OCI-LY7 (cell line): Measurements from ENCODE around the gene LEFTY2. TPM values are rescaled to one million over a fixed set of nuclear protein-coding genes. Genes with fewer than 3 reads are reported as not detected.
"Not testable (repeated sequence)": the region's sequence is repeated elsewhere in the genome, so short reads cannot be mapped to it uniquely, and the experiment has no call there.

Experiments
- BruUV-seq: library from RNA; stranded (reverse); fragments of 400-500 nt; replicated peaks from 2 replicates; lab custom pipeline; 2021; lab: Mats Ljungman, UMichigan
- CTCF ChIA-PET: fragments of 300-600 bp; sonication (Branson Sonifier 250); formaldehyde crosslinking; loops from one replicate; lab custom pipeline; 2022; ENCODE audit warnings: antibody characterized with exemption; ENCODE audit not compliant: unreplicated experiment; lab: Charles Lee
- POLR2A ChIA-PET: fragments of 300-600 bp; sonication (Branson Sonifier 250); formaldehyde crosslinking; loops from one replicate; lab custom pipeline; 2022; ENCODE audit warnings: antibody characterized with exemption; lab: Charles Lee
- DNase-seq: peaks from one replicate; pipeline ENCODE4 v3.0.0-alpha.2; 2015; ENCODE audit warnings: low spot score
- H2AFZ ChIP-seq: fragments of 200-600 bp; sonication (generic), shearing (Covaris generic); 2 replicates; pipeline ENCODE4 v1.6.1; 2014; ENCODE audit warnings: mild to moderate bottlenecking, antibody characterized with exemption, low read length, moderate library complexity
- H3K27ac ChIP-seq: fragments of 200-600 bp; sonication (generic); 2 replicates; pipeline ENCODE4 v1.5.1; 2014; ENCODE audit warnings: mixed run types, low read depth, mild to moderate bottlenecking, moderate library complexity, low read length, inconsistent platforms; ENCODE audit not compliant: poor library complexity, severe bottlenecking
- H3K36me3 ChIP-seq: fragments of 200-600 bp; sonication (generic); 2 replicates; pipeline ENCODE4 v1.6.1; 2014; ENCODE audit warnings: mild to moderate bottlenecking, antibody characterized with exemption, low read length, moderate library complexity, mixed read lengths; ENCODE audit not compliant: insufficient read depth
- H3K4me1 ChIP-seq: fragments of 200-600 bp; sonication (generic); 2 replicates; pipeline ENCODE4 v1.5.1; 2014; ENCODE audit warnings: mild to moderate bottlenecking, low read length; ENCODE audit not compliant: insufficient read depth, poor library complexity, severe bottlenecking
- H3K4me2 ChIP-seq: fragments of 200-600 bp; sonication (generic); 2 replicates; pipeline ENCODE4 v1.6.1; 2014; ENCODE audit warnings: mild to moderate bottlenecking, low read length
- H3K4me3 ChIP-seq: fragments of 200-600 bp; sonication (generic); 2 replicates; pipeline ENCODE4 v1.5.1; 2014; ENCODE audit warnings: mild to moderate bottlenecking, low read depth, low read length; ENCODE audit not compliant: poor library complexity, severe bottlenecking
- H3K79me2 ChIP-seq: fragments of 200-600 bp; sonication (generic); 2 replicates; pipeline ENCODE4 v1.6.1; 2016; ENCODE audit warnings: low read depth, mild to moderate bottlenecking, low read length, moderate library complexity, mixed read lengths; ENCODE audit not compliant: insufficient read depth
- H3K9me2 ChIP-seq: fragments of 200-600 bp; sonication (generic); 2 replicates; pipeline ENCODE4 v1.6.1; 2016; ENCODE audit warnings: mild to moderate bottlenecking, low read length, mixed read lengths; ENCODE audit not compliant: insufficient read depth
- H3K9me3 ChIP-seq: fragments of 200-600 bp; sonication (generic); 2 replicates; pipeline ENCODE4 v1.6.1; 2014; ENCODE audit warnings: mild to moderate bottlenecking, mixed run types, low read length, mixed read lengths
- H4K20me1 ChIP-seq: fragments of 200-600 bp; sonication (generic); 2 replicates; pipeline ENCODE4 v1.6.1; 2014; ENCODE audit warnings: mild to moderate bottlenecking, antibody characterized with exemption, low read length, moderate library complexity, mixed read lengths; ENCODE audit not compliant: insufficient read depth
- EZH2phosphoT487 ChIP-seq: fragments of 200-600 bp; sonication (generic); IDR thresholded peaks from 2 replicates; pipeline ENCODE4 v1.6.1; 2018; ENCODE audit warnings: low read depth, borderline replicate concordance, mild to moderate bottlenecking, mixed run types, antibody characterized with exemption, low read length, moderate library complexity, mixed read lengths
- intact Hi-C: fragments of 100-400 bp; cut with micrococcal nuclease; formaldehyde crosslinking; loops from one replicate; pipeline ENCODE4 v1.10.0; 2022; ENCODE audit not compliant: unreplicated experiment
- total RNA-seq, 2 experiments: library from RNA; depleted of rRNA in 1 of 2; stranded (reverse); fragments of >200 nt in 1 of 2; shearing (Covaris generic) in 1 of 2; gene quantifications; 2 replicates each; pipeline ENCODE4 v1.2.3, GENCODE V29; 2014 to 2022
- TF ChIP-seq, protein P1 (sequence below): fragments of 200-600 bp; sonication (generic); conservative IDR thresholded peaks from 2 replicates; pipeline ENCODE4 v1.5.1; 2014; ENCODE audit warnings: mild to moderate bottlenecking, antibody characterized with exemption, low read length, moderate library complexity, mixed read lengths

The LEFTY2 gene
- total RNA-seq, 2 experiments from 2014 or later, result 3.8 to 7.3 TPM

DNA sequence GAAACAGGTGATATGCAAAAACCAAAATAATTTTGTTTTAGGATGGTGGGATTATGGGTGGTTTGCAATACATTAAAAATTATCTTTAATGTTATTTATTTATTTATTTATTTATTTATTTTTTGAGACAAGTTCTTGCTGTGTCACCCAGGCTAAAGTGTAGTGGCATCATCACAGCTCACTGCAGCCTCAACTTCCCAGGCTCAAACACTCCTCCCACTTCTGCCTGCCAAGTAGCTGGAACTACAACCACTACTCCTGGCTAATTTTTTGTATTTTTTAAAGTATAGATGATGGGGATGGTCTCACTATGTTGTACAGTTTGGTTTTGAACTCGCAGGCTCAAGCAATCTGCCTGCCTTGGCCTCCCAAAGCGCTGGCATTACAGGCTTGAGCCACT lies 10.5 kb downstream of the LEFTY2 start:
- Histone ChIP-seq H3K4me2 (no peak overlapping the region), H3K27ac (no peak overlapping the region), H3K4me3 (no peak overlapping the region), H3K9me3 (no peaks in the 10 kb centered on the region), H2AFZ (peak overlapping the region; percentile 93; the same call in 1 of the 2 replicates), H3K79me2 (no peaks in the 10 kb centered on the region), H3K4me1 (peaks cover 36% of the 10 kb centered on the region), H4K20me1 (no peaks in the 10 kb centered on the region), H3K9me2 (no peaks in the 10 kb centered on the region), H3K36me3 (no peaks in the 10 kb centered on the region)
- TF ChIP-seq, protein P1, sequence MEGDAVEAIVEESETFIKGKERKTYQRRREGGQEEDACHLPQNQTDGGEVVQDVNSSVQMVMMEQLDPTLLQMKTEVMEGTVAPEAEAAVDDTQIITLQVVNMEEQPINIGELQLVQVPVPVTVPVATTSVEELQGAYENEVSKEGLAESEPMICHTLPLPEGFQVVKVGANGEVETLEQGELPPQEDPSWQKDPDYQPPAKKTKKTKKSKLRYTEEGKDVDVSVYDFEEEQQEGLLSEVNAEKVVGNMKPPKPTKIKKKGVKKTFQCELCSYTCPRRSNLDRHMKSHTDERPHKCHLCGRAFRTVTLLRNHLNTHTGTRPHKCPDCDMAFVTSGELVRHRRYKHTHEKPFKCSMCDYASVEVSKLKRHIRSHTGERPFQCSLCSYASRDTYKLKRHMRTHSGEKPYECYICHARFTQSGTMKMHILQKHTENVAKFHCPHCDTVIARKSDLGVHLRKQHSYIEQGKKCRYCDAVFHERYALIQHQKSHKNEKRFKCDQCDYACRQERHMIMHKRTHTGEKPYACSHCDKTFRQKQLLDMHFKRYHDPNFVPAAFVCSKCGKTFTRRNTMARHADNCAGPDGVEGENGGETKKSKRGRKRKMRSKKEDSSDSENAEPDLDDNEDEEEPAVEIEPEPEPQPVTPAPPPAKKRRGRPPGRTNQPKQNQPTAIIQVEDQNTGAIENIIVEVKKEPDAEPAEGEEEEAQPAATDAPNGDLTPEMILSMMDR, result no peak
- TF ChIP-seq EZH2phosphoT487, result no peak
- DNase-seq, result no peak
- no TSS peak for BruUV-seq
- CTCF ChIA-PET, result interaction anchor here (1.4 kb wide), 1 partner anchor 10 kb away, joined by 5 read pairs; the partner anchor contains the start of gene LEFTY2
- POLR2A ChIA-PET, result interaction anchor here (0.7 to 2.3 kb wide), 9 partner anchors 10 to 427 kb away, joined by 3 to 10 read pairs (median 4); partner anchors contain the start of genes LEFTY2 and SRP9
- intact Hi-C loops, result no loop called here

DNA sequence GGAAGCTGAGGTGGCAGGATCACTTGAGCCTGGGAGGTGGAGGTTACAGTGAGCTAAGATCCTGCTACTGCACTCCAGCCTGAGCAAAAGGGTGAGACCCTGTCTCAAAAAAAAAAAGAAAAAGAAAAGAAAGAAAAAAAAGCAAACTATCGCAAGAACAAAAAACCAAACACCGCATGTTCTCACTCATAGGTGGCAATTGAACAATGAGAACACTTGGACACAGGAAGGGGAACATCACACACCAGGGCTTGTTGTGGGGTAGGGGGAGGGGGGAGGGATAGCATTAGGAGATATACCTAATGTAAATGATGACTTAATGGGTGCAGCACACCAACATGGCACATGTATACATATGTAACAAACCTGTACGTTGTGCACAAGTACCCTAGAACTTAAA lies 11.6 kb downstream of the LEFTY2 start:
- not testable (repeated sequence) for H3K79me2 ChIP-seq, H3K9me3 ChIP-seq, H4K20me1 ChIP-seq, H3K36me3 ChIP-seq, H3K9me2 ChIP-seq, BruUV-seq, H3K4me3 ChIP-seq, H3K27ac ChIP-seq, DNase-seq, H2AFZ ChIP-seq, H3K4me2 ChIP-seq
- ChIA-PET POLR2A (interaction anchor here (0.6 to 1.7 kb wide), 5 partner anchors 9 to 275 kb away, joined by 4 to 6 read pairs (median 4); partner anchors contain the start of gene TMEM63A), CTCF (interaction anchor here (1.4 kb wide), 1 partner anchor 11 kb away, joined by 5 read pairs; the partner anchor contains the start of gene LEFTY2)
- intact Hi-C loops, result loop anchor here (10.0 kb wide), 1 partner anchor 725 kb away; no protein-coding TSS in a partner anchor
- H3K4me1 ChIP-seq, result peaks cover 45% of the 10 kb centered on the region

DNA sequence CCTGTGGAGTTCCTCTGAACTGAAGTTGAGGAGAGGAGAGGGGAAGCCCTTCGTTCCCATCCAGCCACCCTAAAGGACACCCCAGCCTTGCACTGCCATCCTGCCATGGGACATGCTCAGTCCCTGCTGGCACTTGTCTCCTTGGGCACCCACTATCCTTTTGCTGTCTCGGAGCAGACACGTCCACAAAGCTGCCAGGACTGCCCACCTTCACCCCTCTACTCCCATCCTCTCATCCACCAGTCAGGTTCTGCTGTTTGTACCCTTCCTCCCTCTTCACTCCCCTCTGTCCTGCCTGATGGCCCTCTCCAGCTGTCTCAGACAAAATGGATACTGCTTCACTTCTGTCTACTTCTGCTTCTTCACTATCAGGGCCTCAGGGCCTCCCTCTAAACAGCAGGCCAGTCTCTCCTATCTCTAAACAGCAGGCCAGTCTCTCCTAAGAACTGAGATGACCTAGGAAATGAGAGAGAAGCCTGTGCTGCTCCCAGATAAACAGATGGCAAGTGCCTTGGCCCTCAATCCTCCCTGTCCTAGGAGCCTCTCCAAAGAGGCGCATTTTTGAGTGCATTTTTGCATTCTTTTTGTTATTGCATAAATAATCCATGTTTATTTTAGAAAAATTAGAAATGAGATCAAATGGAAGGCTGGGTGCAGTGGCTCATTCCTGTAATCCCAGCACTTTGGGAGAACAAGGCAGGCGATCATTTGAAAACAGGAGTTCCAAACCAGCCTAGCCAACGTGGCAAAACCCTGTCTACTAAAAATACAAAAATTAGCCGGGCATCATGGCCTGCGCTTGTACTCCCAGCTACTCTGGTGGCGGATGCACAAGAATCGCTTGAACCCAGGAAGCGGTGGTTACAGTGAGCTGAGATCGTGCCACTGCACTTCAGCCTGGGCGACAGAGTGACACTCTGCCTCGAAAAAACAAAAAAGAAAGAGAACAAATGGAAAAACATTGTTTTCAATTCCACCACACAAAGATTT lies 12.5 kb downstream of the LEFTY2 start:
- Histone ChIP-seq H3K79me2 (peaks cover 5% of the 10 kb centered on the region), H3K9me3 (no peaks in the 10 kb centered on the region), H3K9me2 (no peaks in the 10 kb centered on the region), H3K4me2 (no peak overlapping the region), H2AFZ (peak overlapping the region; percentile 78), H3K4me3 (no peak overlapping the region), H3K4me1 (peaks cover 45% of the 10 kb centered on the region), H3K27ac (peak overlapping the region; percentile 6), H3K36me3 (no peaks in the 10 kb centered on the region), H4K20me1 (no peaks in the 10 kb centered on the region)
- no TSS peak for BruUV-seq
- no peak for DNase-seq
- TF ChIP-seq, protein P1, result no peak
- TF ChIP-seq EZH2phosphoT487, result no peak
- ChIA-PET CTCF (interaction anchor here (1.0 kb wide), 1 partner anchor 8 kb away, joined by 3 read pairs; no protein-coding TSS in a partner anchor), POLR2A (no interaction called here)
- intact Hi-C loops, result loop anchor here (10.0 kb wide), 1 partner anchor 726 kb away; no protein-coding TSS in a partner anchor
